A549 (cell line): ENCODE data around the gene SLC6A7.

Source experiments
- CBX8 ChIP-seq: fragments of 200-600 bp; sonication (generic); IDR thresholded peaks from 2 replicates; pipeline ENCODE4 v1.6.1; 2016
- CEBPB ChIP-seq, 2 experiments: fragments of >200 bp in 1 of 2; sonication (Bioruptor Twin) in 1 of 2; formaldehyde crosslinking in 1 of 2; IDR thresholded peaks; 2 replicates each; pipeline ENCODE4 v1.6.1; 2012 to 2016
- EP300 ChIP-seq, 2 experiments: fragments of >200 bp; sonication (Bioruptor Twin); formaldehyde crosslinking; IDR thresholded peaks; 2 replicates in 1 of 2; 3 replicates in 1 of 2; pipeline ENCODE4 v1.6.1; 2016 to 2017
- POLR2A ChIP-seq: IDR thresholded peaks from 2 replicates; pipeline ENCODE4 v1.6.1; 2012; ENCODE audit warnings: mild to moderate bottlenecking, low read length
- RAD21 ChIP-seq, 2 experiments: fragments of >200 bp in 1 of 2; sonication (Bioruptor Twin) in 1 of 2; formaldehyde crosslinking in 1 of 2; IDR thresholded peaks in 1 of 2; conservative IDR thresholded peaks in 1 of 2; 2 replicates in 1 of 2; 3 replicates in 1 of 2; pipeline ENCODE4 v1.6.1; 2012 to 2018; ENCODE audit warnings: inconsistent platforms in 1 of 2
- RFX5 ChIP-seq: fragments of 450-650 bp; IDR thresholded peaks from 2 replicates; pipeline ENCODE4 v1.7.1; 2014; ENCODE audit warnings: antibody characterized with exemption, mild to moderate bottlenecking, moderate library complexity
- SMC3 ChIP-seq: fragments of >200 bp; sonication (Bioruptor Twin); formaldehyde crosslinking; IDR thresholded peaks from 3 replicates; pipeline ENCODE4 v1.6.1; 2018; ENCODE audit warnings: inconsistent platforms
- TF ChIP-seq, protein P1 (sequence below): fragments of 200-600 bp; sonication (generic); IDR thresholded peaks from 2 replicates; pipeline ENCODE4 v1.6.1; 2016; ENCODE audit warnings: antibody characterized with exemption, mild to moderate bottlenecking, moderate library complexity
- TF ChIP-seq, protein P2 (sequence below): fragments of >200 bp; sonication (Bioruptor Twin); formaldehyde crosslinking; IDR thresholded peaks from 3 replicates; pipeline ENCODE4 v1.5.1; 2016
- TF ChIP-seq, protein P3 (sequence below): IDR thresholded peaks from 2 replicates; pipeline ENCODE4 v1.6.1; 2012
- TF ChIP-seq, protein P4 (sequence below): fragments of >200 bp; sonication (Bioruptor Twin); formaldehyde crosslinking; IDR thresholded peaks from 2 replicates; pipeline ENCODE4 v1.6.1; 2016

DNA sequence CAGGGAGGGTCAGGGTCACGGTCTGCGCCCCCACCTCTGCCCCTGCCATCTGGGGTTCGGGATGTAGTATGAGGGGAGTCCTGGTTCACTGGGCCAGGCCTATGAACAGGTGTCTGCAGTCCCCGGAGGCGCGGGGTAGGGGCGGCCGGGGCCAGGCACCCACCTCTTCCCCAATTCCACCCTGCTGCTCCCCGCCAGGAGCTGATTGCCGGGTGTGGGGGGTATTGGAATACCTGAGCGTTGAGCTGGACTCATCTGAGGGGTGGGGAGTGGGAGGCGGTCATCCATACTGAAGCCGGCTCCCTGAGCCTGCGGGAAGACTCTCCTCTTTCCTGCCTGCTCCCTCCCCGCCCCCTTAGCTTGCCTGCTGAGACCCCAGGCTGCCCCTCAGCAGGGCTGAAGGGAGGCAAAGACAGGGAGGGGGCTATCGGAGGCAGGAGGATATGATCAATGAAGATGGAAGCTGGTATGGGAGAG lies 679 bp downstream of the SLC6A7 start:
- TF ChIP-seq RAD21 (conservative IDR thresholded peaks at IDR 0.05 in 1 of 2, IDR thresholded peaks at IDR 0.05 in 1 of 2), result no peak
- TF ChIP-seq, protein P1, sequence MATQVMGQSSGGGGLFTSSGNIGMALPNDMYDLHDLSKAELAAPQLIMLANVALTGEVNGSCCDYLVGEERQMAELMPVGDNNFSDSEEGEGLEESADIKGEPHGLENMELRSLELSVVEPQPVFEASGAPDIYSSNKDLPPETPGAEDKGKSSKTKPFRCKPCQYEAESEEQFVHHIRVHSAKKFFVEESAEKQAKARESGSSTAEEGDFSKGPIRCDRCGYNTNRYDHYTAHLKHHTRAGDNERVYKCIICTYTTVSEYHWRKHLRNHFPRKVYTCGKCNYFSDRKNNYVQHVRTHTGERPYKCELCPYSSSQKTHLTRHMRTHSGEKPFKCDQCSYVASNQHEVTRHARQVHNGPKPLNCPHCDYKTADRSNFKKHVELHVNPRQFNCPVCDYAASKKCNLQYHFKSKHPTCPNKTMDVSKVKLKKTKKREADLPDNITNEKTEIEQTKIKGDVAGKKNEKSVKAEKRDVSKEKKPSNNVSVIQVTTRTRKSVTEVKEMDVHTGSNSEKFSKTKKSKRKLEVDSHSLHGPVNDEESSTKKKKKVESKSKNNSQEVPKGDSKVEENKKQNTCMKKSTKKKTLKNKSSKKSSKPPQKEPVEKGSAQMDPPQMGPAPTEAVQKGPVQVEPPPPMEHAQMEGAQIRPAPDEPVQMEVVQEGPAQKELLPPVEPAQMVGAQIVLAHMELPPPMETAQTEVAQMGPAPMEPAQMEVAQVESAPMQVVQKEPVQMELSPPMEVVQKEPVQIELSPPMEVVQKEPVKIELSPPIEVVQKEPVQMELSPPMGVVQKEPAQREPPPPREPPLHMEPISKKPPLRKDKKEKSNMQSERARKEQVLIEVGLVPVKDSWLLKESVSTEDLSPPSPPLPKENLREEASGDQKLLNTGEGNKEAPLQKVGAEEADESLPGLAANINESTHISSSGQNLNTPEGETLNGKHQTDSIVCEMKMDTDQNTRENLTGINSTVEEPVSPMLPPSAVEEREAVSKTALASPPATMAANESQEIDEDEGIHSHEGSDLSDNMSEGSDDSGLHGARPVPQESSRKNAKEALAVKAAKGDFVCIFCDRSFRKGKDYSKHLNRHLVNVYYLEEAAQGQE, result no peak
- no peak for TF ChIP-seq POLR2A
- TF ChIP-seq, protein P2, sequence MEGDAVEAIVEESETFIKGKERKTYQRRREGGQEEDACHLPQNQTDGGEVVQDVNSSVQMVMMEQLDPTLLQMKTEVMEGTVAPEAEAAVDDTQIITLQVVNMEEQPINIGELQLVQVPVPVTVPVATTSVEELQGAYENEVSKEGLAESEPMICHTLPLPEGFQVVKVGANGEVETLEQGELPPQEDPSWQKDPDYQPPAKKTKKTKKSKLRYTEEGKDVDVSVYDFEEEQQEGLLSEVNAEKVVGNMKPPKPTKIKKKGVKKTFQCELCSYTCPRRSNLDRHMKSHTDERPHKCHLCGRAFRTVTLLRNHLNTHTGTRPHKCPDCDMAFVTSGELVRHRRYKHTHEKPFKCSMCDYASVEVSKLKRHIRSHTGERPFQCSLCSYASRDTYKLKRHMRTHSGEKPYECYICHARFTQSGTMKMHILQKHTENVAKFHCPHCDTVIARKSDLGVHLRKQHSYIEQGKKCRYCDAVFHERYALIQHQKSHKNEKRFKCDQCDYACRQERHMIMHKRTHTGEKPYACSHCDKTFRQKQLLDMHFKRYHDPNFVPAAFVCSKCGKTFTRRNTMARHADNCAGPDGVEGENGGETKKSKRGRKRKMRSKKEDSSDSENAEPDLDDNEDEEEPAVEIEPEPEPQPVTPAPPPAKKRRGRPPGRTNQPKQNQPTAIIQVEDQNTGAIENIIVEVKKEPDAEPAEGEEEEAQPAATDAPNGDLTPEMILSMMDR, result no peak
- no peak for TF ChIP-seq EP300 (IDR thresholded peaks at IDR 0.05)
- TF ChIP-seq, protein P3, sequence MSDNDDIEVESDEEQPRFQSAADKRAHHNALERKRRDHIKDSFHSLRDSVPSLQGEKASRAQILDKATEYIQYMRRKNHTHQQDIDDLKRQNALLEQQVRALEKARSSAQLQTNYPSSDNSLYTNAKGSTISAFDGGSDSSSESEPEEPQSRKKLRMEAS, result no peak
- TF ChIP-seq SMC3, result no peak
- TF ChIP-seq RFX5, result no peak
- TF ChIP-seq CBX8, result no peak
- no peak for TF ChIP-seq CEBPB (IDR thresholded peaks at IDR 0.05)
- TF ChIP-seq, protein P4, sequence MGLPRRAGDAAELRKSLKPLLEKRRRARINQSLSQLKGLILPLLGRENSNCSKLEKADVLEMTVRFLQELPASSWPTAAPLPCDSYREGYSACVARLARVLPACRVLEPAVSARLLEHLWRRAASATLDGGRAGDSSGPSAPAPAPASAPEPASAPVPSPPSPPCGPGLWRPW, result no peak
